ENCODE results near the gene ZNF468. TPM values are rescaled to one million over a fixed set of nuclear protein-coding genes. Genes with fewer than 3 reads are reported as not detected.
"Not testable (repeated sequence)": the region's sequence is repeated elsewhere in the genome, so short reads cannot be mapped to it uniquely, and the experiment has no call there.

The ZNF468 gene
- total and polyA plus RNA-seq, 9 donors, result 7.0 to 21.0 (median 11.5) TPM

GRCh38 chr19:52834289-52834688 lies 23.1 kb downstream of the ZNF468 start:
- H3K27ac ChIP-seq; DNase-seq; H3K36me3 ChIP-seq; H3K9me3 ChIP-seq; H3K27me3 ChIP-seq; intact Hi-C loops (cut with DNase I); H3K4me3 ChIP-seq; H3K4me1 ChIP-seq (ENCODE audit: insufficient read depth): not testable (repeated sequence)
- WGBS, 3 donors, result 52 to 63% (median 58%) methylated on average over 1 of the region's 1 CpG

GRCh38 chr19:52833541-52833940 lies 23.9 kb downstream of the ZNF468 start:
- H3K9me3 ChIP-seq; H3K27ac ChIP-seq; intact Hi-C loops (cut with DNase I); DNase-seq; H3K4me3 ChIP-seq; H3K36me3 ChIP-seq; H3K4me1 ChIP-seq (ENCODE audit: insufficient read depth); H3K27me3 ChIP-seq: not testable (repeated sequence)
- 54 to 63% (median 61%) methylated on average over 5 of the region's 5 CpGs for WGBS, 3 donors

GRCh38 chr19:52829866-52830265 lies 27.6 kb downstream of the ZNF468 start:
- H3K9me3 ChIP-seq; intact Hi-C loops (cut with DNase I); H3K27me3 ChIP-seq; H3K36me3 ChIP-seq; H3K4me1 ChIP-seq (ENCODE audit: insufficient read depth); DNase-seq; H3K27ac ChIP-seq; H3K4me3 ChIP-seq: not testable (repeated sequence)
- 74 to 77% (median 75%) methylated on average over 7 of the region's 7 CpGs for WGBS, 3 donors

GRCh38 chr19:52825765-52826164 lies 31.7 kb downstream of the ZNF468 start:
- Histone ChIP-seq H3K9me3 (no peaks in the 10 kb centered on the region), H3K27ac (no peak overlapping the region), H3K4me1 (ENCODE audit: insufficient read depth) (no peaks in the 10 kb centered on the region), H3K4me3 (no peak overlapping the region), H3K27me3 (no peaks in the 10 kb centered on the region), H3K36me3 (no peaks in the 10 kb centered on the region)
- TF ChIP-seq EP300 (IDR thresholded peaks at IDR 0.05) (no peak), CTCF (IDR thresholded peaks at IDR 0.05) (no peak), POLR2A (IDR thresholded peaks at IDR 0.05) (no peak)
- WGBS, 3 donors, result 89 to 91% (median 90%) methylated on average over 5 of the region's 5 CpGs
- intact Hi-C loops (cut with DNase I), result no loop called here
- DNase-seq, result no peak

- WGBS, 3 donors, result 91 to 92% (median 92%) methylated on average over 12 of the region's 12 CpGs
- intact Hi-C loops (cut with DNase I), result no loop called here
- Histone ChIP-seq H3K9me3 (no peaks in the 10 kb centered on the region), H3K36me3 (no peaks in the 10 kb centered on the region), H3K4me1 (ENCODE audit: insufficient read depth) (no peaks in the 10 kb centered on the region), H3K27me3 (no peaks in the 10 kb centered on the region), H3K4me3 (no peak overlapping the region), H3K27ac (no peak overlapping the region)
- no peak for DNase-seq
- TF ChIP-seq POLR2A (IDR thresholded peaks at IDR 0.05) (no peak), CTCF (IDR thresholded peaks at IDR 0.05) (no peak), EP300 (IDR thresholded peaks at IDR 0.05) (no peak)
Observed at GRCh38 chr19:52823676-52824075, 33.7 kb downstream of the ZNF468 start.

GRCh38 chr19:52821204-52821960 lies 36.0 kb downstream of the ZNF468 start, which contains the start of gene ZNF28:
ZNF28 (minus strand) TSS chr19:52821633; CDS start chr19:52817958, 3,675 bp downstream.
- DNase-seq, result peak; percentile 71 to 81 (median 77)
- H3K36me3 ChIP-seq; H3K4me1 ChIP-seq (ENCODE audit: insufficient read depth); H3K27me3 ChIP-seq; intact Hi-C loops (cut with DNase I); H3K9me3 ChIP-seq: not testable (repeated sequence)
- Histone ChIP-seq H3K27ac (peak within 1 kb of the TSS in 1 of 2 donors; percentile 8), H3K4me3 (peak within 1 kb of the TSS; percentile 43)
- 0 to 2% (median 0%) methylated on average over 30 to 44 of the region's 44 CpGs for WGBS, 3 donors

GRCh38 chr19:52820472-52821203 lies 36.8 kb downstream of the ZNF468 start:
- DNase-seq, result peak; percentile 39 to 59 (median 52)

More at GRCh38 chr19:52820472-52821203, 36.8 kb downstream of the ZNF468 start:
- intact Hi-C loops (cut with DNase I); H3K9me3 ChIP-seq; H3K4me1 ChIP-seq (ENCODE audit: insufficient read depth); H3K27me3 ChIP-seq; H3K36me3 ChIP-seq; H3K27ac ChIP-seq: not testable (repeated sequence)
- H3K4me3 ChIP-seq, result peak overlapping the region; percentile 43
- 6 to 11% (median 7%) methylated on average over 17 to 19 of the region's 19 CpGs for WGBS, 3 donors
